GM10266 (cell line): ENCODE measurements around the gene HBM.
"Not testable (repeated sequence)": the region's sequence is repeated elsewhere in the genome, so short reads cannot be mapped to it uniquely, and the experiment has no call there.

Source experiments
- DNase-seq: peaks from one replicate; pipeline ENCODE4 v3.0.0; 2012; ENCODE audit errors: extremely low spot score
- CTCF ChIP-seq: IDR thresholded peaks from 2 replicates; pipeline ENCODE4 v1.5.1; 2012; ENCODE audit warnings: mild to moderate bottlenecking, low read depth; ENCODE audit not compliant: control insufficient read depth, insufficient read depth; ENCODE audit errors: missing control alignments

Gene HBM

GRCh38 chr16:120756-121155 is 45.0 kb upstream of the HBM start:
- no peak for TF ChIP-seq CTCF
- DNase-seq, result no peak

GRCh38 chr16:122361-122760 is 43.4 kb upstream of the HBM start:
- no peak for TF ChIP-seq CTCF
- no peak for DNase-seq

GRCh38 chr16:123558-124350 is 42.0 kb upstream of the HBM start:
- not testable (repeated sequence) for DNase-seq

GRCh38 chr16:125011-125410 is 40.8 kb upstream of the HBM start:
- no peak for DNase-seq
- no peak for TF ChIP-seq CTCF

- TF ChIP-seq CTCF, result no peak
Measured at GRCh38 chr16:129075-129474, 36.7 kb upstream of the HBM start.

GRCh38 chr16:130533-131173 is 35.1 kb upstream of the HBM start:
- no peak for DNase-seq
- TF ChIP-seq CTCF, result no peak

More at GRCh38 chr16:129075-129474, 36.7 kb upstream of the HBM start:
- no peak for DNase-seq

GRCh38 chr16:132120-132519 is 33.7 kb upstream of the HBM start:
- no peak for TF ChIP-seq CTCF

More at GRCh38 chr16:132120-132519, 33.7 kb upstream of the HBM start:
- DNase-seq, result no peak
